Measurements from ENCODE around the gene MYO3B. TPM values are rescaled to one million over a fixed set of nuclear protein-coding genes. Genes with fewer than 3 reads are reported as not detected.

The MYO3B gene
- polyA plus RNA-seq, 1 donor (not counting 4 experiments of a cell fraction or from before 2014, with no cell fraction given), result 4.4 TPM

GRCh38 chr2:170221317-170222288, 43.7 kb downstream of the MYO3B start:
- no peaks in the 10 kb centered on the region for H4K20me1 ChIP-seq (ENCODE audit: control insufficient read depth, extremely low read depth, insufficient read depth, low read length)
- H3K9me1 ChIP-seq (ENCODE audit: control insufficient read depth, extremely low read depth, insufficient read depth, low read length), result no peaks in the 10 kb centered on the region
- no peaks in the 10 kb centered on the region for H3K9me3 ChIP-seq (ENCODE audit: control insufficient read depth, low read depth, low read length)
- H3K27me3 ChIP-seq (ENCODE audit: control insufficient read depth, extremely low read depth, insufficient read depth, low read length), result no peaks in the 10 kb centered on the region
- H3K79me2 ChIP-seq (ENCODE audit: control insufficient read depth, insufficient read depth, low read length), result no peaks in the 10 kb centered on the region
- dilution Hi-C loops (cut with MboI; ENCODE audit: extremely low pct_ligation_motif_present, low sequenced_read_pairs), result no loop called here
- H3K4me1 ChIP-seq (ENCODE audit: control insufficient read depth, extremely low read depth, insufficient read depth, low read length), result peaks cover 14% of the 10 kb centered on the region
- H3K4me2 ChIP-seq (ENCODE audit: control insufficient read depth, extremely low read depth, insufficient read depth, low read depth, low read length), result peak overlapping the region; percentile 47
- peak overlapping the region in 1 of 3 experiments; percentile 1 for H3K4me3 ChIP-seq (ENCODE audit: control insufficient read depth in 2 of 3, extremely low read depth in 1 of 3, insufficient read depth in 2 of 3, low read depth in 1 of 3, low read length in 3 of 3)
- peak overlapping the region; percentile 81 for H2AFZ ChIP-seq (ENCODE audit: control insufficient read depth, low read length)
- H3K36me3 ChIP-seq (ENCODE audit: control insufficient read depth in 2 of 2, extremely low read depth in 1 of 2, insufficient read depth in 2 of 2, low read length in 2 of 2), result peaks cover 0 to 5% of the 10 kb centered on the region in 2 experiments
- no peak for FAIRE-seq
- TF ChIP-seq EZH2 (IDR thresholded peaks at IDR 0.05; ENCODE audit: low read length) (no peak), CTCF (optimal IDR thresholded peaks at IDR 0.05 in 1 of 3, IDR thresholded peaks at IDR 0.05 in 1 of 3, conservative IDR thresholded peaks at IDR 0.05 in 1 of 3; ENCODE audit: extremely low read depth in 1 of 3, insufficient read depth in 2 of 3, low read length in 3 of 3) (no peak)
- H3K9ac ChIP-seq (ENCODE audit: control insufficient read depth, extremely low read depth, insufficient read depth, low read length), result no peak overlapping the region
- peak overlapping the region; percentile 11 for H3K27ac ChIP-seq (ENCODE audit: control insufficient read depth, insufficient read depth, low read length)
- peak; percentile 23 for DNase-seq (ENCODE audit: low read depth, low spot score)

- DNase-seq (ENCODE audit: low read depth, low spot score), result no peak
- H3K36me3 ChIP-seq (ENCODE audit: control insufficient read depth in 2 of 2, extremely low read depth in 1 of 2, insufficient read depth in 2 of 2, low read length in 2 of 2), result peaks cover 0 to 4% of the 10 kb centered on the region in 2 experiments
- no peak for TF ChIP-seq CTCF (optimal IDR thresholded peaks at IDR 0.05 in 1 of 3, IDR thresholded peaks at IDR 0.05 in 1 of 3, conservative IDR thresholded peaks at IDR 0.05 in 1 of 3; ENCODE audit: extremely low read depth in 1 of 3, insufficient read depth in 2 of 3, low read length in 3 of 3)
- no peak for TF ChIP-seq EZH2 (IDR thresholded peaks at IDR 0.05; ENCODE audit: low read length)
- no peaks in the 10 kb centered on the region for H4K20me1 ChIP-seq (ENCODE audit: control insufficient read depth, extremely low read depth, insufficient read depth, low read length)
- H3K79me2 ChIP-seq (ENCODE audit: control insufficient read depth, insufficient read depth, low read length), result no peaks in the 10 kb centered on the region
- dilution Hi-C loops (cut with MboI; ENCODE audit: extremely low pct_ligation_motif_present, low sequenced_read_pairs), result no loop called here
- no peak overlapping the region for H3K9ac ChIP-seq (ENCODE audit: control insufficient read depth, extremely low read depth, insufficient read depth, low read length)
- no peak overlapping the region for H3K4me3 ChIP-seq (ENCODE audit: control insufficient read depth in 2 of 3, extremely low read depth in 1 of 3, insufficient read depth in 2 of 3, low read depth in 1 of 3, low read length in 3 of 3)
- H3K27me3 ChIP-seq (ENCODE audit: control insufficient read depth, extremely low read depth, insufficient read depth, low read length), result no peaks in the 10 kb centered on the region
- no peak for FAIRE-seq
- H3K4me1 ChIP-seq (ENCODE audit: control insufficient read depth, extremely low read depth, insufficient read depth, low read length), result peaks cover 14% of the 10 kb centered on the region
- H3K27ac ChIP-seq (ENCODE audit: control insufficient read depth, insufficient read depth, low read length), result peak overlapping the region; percentile 11
- H3K9me3 ChIP-seq (ENCODE audit: control insufficient read depth, low read depth, low read length), result no peaks in the 10 kb centered on the region
- no peak overlapping the region for H2AFZ ChIP-seq (ENCODE audit: control insufficient read depth, low read length)
- H3K4me2 ChIP-seq (ENCODE audit: control insufficient read depth, extremely low read depth, insufficient read depth, low read depth, low read length), result no peak overlapping the region
- H3K9me1 ChIP-seq (ENCODE audit: control insufficient read depth, extremely low read depth, insufficient read depth, low read length), result no peaks in the 10 kb centered on the region
These were observed 44.4 kb downstream of the MYO3B start for GRCh38 chr2:170222298-170222697.
